Measurements from ENCODE around the gene NQO2.
"Not testable (repeated sequence)": the region's sequence is repeated elsewhere in the genome, so short reads cannot be mapped to it uniquely, and the experiment has no call there.

The NQO2 gene

GRCh38 chr6:3013901-3014674 lies 14.4 kb downstream of the NQO2 start:
- no peak for DNase-seq (ENCODE audit: low spot score)

DNA sequence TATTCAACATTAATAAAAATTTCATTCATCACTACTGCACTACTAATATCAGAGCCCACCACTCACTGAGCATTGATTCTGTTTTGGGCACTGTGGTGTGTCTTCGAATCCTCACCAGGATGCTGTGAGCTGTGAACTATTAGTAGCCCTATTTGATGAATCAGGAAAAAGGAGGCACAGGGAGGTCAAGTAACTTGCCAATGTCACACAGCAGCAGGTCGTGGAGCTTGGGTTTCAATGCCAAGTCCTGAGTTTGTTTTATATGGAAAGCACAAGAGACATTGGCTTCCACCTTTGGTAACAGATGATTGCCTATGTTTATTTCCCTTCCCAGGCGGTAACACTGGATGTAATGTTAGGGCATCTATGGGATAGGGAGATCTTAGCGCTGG lies 15.0 kb downstream of the NQO2 start:
- DNase-seq (ENCODE audit: low spot score) = no peak

- DNase-seq (ENCODE audit: low spot score) = no peak
Measured at GRCh38 chr6:3015144-3015543, 15.4 kb downstream of the NQO2 start.

- no peak for DNase-seq (ENCODE audit: low spot score)
Measured at GRCh38 chr6:3016473-3017280, 17.0 kb downstream of the NQO2 start.

- no peak for DNase-seq (ENCODE audit: low spot score)
Measured at GRCh38 chr6:3017304-3017703, 17.6 kb downstream of the NQO2 start.

DNA sequence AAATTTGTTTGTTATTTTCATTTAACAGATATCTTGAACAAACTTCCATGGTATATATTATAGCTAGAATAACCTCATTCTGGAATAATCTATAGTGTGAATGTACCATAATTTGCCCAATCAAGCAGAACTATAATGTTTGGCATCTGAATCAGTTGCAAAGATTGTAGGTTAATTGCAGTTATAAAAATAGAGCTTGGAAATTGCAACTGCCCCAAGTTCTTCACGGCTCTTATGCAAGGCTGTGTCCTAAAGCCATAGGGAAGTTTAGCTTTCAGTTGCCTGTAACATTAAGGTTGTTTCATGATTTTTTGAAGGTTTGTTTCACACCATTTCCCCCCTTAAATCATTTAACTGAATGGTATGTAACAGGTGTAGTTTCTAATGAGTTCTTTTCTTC lies 19.4 kb downstream of the NQO2 start:
- DNase-seq (ENCODE audit: low spot score) = no peak

GRCh38 chr6:3019749-3020320 lies 20.1 kb downstream of the NQO2 start:
- DNase-seq (ENCODE audit: low spot score) = no peak

GRCh38 chr6:3020976-3021598 lies 21.4 kb downstream of the NQO2 start:
- not testable (repeated sequence) for DNase-seq (ENCODE audit: low spot score)

- DNase-seq (ENCODE audit: low spot score) = no peak
Measured at GRCh38 chr6:3022765-3023662, 23.3 kb downstream of the NQO2 start.

- peak; percentile 78 for DNase-seq (ENCODE audit: low spot score)
Measured at GRCh38 chr6:3023663-3024483, 24.2 kb downstream of the NQO2 start.

DNA sequence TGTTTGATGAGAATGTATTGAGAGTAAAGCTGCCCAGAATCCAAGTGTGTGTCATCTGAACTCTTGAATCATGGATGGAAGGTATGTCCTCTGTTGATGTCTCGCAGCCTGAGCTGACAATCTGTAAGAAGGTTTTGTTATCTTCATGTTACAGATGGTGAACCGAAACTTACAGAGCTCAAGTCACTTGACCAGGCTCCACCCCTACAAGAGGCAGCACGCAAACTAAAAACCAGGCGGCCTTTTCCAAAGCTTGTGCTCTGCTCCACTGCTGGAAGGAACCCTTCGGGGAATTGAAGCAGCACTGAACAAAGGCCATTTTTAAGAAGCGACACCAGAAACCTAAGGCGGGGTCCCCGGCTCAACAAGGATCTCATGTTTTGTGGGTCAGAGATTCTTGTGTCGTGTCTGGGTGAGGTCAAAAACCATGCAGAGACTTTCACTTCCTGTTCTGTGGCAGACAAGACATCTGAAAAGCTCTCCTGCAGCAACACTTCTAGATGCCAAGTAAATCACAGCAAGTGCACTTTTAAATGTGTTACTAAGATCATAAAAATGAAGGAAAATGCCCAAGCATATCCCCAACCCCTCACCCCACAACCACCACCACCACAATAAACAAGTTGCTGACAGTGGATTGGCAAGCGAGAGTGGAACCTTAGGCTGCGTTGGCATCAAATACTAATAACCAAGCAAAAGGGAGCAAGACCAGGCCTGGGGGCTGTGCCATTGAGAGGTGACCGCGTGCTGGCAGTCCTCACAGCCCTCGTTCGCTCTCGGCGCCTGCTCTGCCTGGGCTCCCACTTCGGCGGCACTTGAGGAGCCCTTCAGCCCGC lies 27.3 kb downstream of the NQO2 start:
- no peak for DNase-seq (ENCODE audit: low spot score)

DNA sequence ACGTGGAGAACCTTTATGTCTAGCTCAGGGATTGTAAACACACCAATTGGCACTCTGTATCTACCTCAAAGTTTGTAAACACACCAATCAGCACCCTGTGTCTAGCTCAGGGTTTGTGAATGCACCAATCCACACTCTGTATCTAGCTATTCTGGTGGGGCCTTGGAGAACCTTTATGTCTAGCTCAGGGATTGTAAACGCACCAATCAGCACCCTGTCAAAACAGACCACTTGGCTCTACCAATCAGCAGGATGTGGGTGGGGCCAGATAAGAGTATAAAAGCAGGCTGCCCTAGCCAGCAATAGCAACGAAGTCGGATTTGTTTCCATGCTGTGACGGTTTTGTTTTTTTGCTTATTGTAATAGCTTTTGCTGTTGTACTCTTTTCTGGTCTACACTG lies 28.5 kb downstream of the NQO2 start:
- DNase-seq (ENCODE audit: low spot score) = not testable (repeated sequence)

- no peak for DNase-seq (ENCODE audit: low spot score)
Measured at GRCh38 chr6:3031857-3032640, 32.4 kb downstream of the NQO2 start.

DNA sequence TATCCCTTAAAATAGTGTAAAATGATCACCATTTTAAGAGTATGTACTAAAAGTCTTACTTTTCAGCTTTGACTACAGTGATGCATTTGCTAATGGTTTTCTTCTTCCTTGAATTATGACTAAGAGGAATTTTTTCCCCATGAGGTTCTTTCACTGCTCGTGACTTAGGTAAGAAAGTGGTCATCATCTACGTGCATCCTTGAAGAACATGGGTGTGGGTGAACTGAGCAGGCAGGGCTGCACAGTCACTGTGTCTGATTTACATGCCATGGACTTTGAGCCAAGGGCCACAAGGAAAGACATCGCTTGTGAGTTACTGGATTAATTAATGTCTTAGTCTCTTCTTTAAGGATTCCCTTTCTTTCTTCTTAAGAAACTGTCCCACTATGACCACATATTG lies 33.3 kb downstream of the NQO2 start:
- no peak for DNase-seq (ENCODE audit: low spot score)

DNA sequence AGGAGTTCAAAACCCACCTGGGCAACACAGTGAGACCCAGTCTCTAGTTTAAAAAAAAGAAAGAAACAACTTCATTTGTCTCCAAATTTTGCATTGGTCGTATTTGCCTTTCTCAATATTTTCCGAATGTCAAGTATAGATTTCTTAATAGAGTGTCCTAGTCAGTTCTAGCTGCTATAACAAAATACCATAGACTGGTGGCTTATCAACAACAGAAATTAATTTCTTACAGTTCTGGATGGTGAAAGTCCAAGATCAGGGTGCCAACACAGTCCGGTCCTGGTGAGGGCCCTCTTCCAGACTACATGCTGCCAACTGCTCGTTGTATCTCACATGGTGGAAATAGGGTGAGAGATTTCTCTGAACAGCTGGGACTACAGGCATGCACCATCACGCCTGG lies 34.0 kb downstream of the NQO2 start:
- no peak for DNase-seq (ENCODE audit: low spot score)

- DNase-seq (ENCODE audit: low spot score) = no peak
Measured at GRCh38 chr6:3035397-3035796, 35.7 kb downstream of the NQO2 start.

GRCh38 chr6:3036861-3037637 lies 37.4 kb downstream of the NQO2 start:
- no peak for DNase-seq (ENCODE audit: low spot score)
